A549 treated with dexamethasone at 1 μM for 4 hours (cell line): Measurements from ENCODE around the gene PTGES. TPM values are rescaled to one million over a fixed set of nuclear protein-coding genes. Genes with fewer than 3 reads are reported as not detected.

ENCODE experiments used
- total RNA-seq: library from RNA; stranded (reverse); fragments of 200-300 nt; extraction: Qiagen RNA extraction; gene quantifications from 5 replicates; pipeline ENCODE4 v1.2.3, GENCODE V29; 2022

Gene PTGES
- 152 to 184 TPM (median 163 TPM) in 5 replicates for total RNA-seq

GRCh38 chr9:129752900-129753729, at the start of gene PTGES:
Gene PTGES (minus strand): TSS chr9:129753042. CDS start chr9:129753012, 30 bp downstream.

Other genes with a start within 250 kb of the PTGES start
- gene C9orf50, start 131.9 kb downstream of the PTGES start, total RNA-seq: 0.08 to 0.18 TPM in 2 of 5 replicates, not detected in the others
- gene NTMT1, start 126.9 kb downstream of the PTGES start, total RNA-seq: 81.8 to 98.1 TPM (median 91.1 TPM) in 5 replicates
- gene ASB6, start 110.9 kb downstream of the PTGES start, total RNA-seq: 17.4 to 25.0 TPM (median 24.2 TPM) in 5 replicates
- gene PRRX2, start 87.4 kb downstream of the PTGES start, total RNA-seq: 5.6 to 11.2 TPM (median 9.4 TPM) in 5 replicates
- 21.2 to 27.1 TPM (median 24.1 TPM) in 5 replicates for gene TOR1B, start 50.1 kb upstream of the PTGES start, total RNA-seq
- 56.3 to 63.0 TPM (median 62.6 TPM) in 5 replicates for gene TOR1A, start 71.1 kb upstream of the PTGES start, total RNA-seq
- 49.0 to 55.6 TPM (median 54.2 TPM) in 5 replicates for gene C9orf78, start 82.2 kb upstream of the PTGES start, total RNA-seq
- gene USP20, start 82.4 kb upstream of the PTGES start, total RNA-seq: 4.0 to 6.2 TPM (median 5.5 TPM) in 5 replicates